ENCODE data around the gene KIF26B.
A peak's percentile ranks its signal among the peaks of the same experiment; 100 is the strongest.

KIF26B gene

GRCh38 chr1:245245021-245245667 is 90.4 kb downstream of the KIF26B start:
- peak; percentile 98 for DNase-seq

- DNase-seq = peak; percentile 44
Measured at GRCh38 chr1:245246433-245246832, 91.6 kb downstream of the KIF26B start.

- DNase-seq = no peak
Measured at GRCh38 chr1:245247356-245247755, 92.6 kb downstream of the KIF26B start.

- DNase-seq = no peak
Measured at GRCh38 chr1:245247801-245248200, 93.0 kb downstream of the KIF26B start.

- no peak for DNase-seq
Measured at GRCh38 chr1:245248231-245248731, 93.5 kb downstream of the KIF26B start.

- no peak for DNase-seq
Measured at GRCh38 chr1:245255783-245256182, 101.0 kb downstream of the KIF26B start.

- no peak for DNase-seq
Measured at GRCh38 chr1:245256528-245256927, 101.7 kb downstream of the KIF26B start.

GRCh38 chr1:245258271-245258920 is 103.6 kb downstream of the KIF26B start:
- peak; percentile 94 for DNase-seq

- DNase-seq = peak; percentile 65
Measured at GRCh38 chr1:245260110-245260882, 105.5 kb downstream of the KIF26B start.

GRCh38 chr1:245260883-245261282 is 106.1 kb downstream of the KIF26B start:
- DNase-seq = no peak

- DNase-seq = no peak
Measured at GRCh38 chr1:245261786-245262185, 107.0 kb downstream of the KIF26B start.

GRCh38 chr1:245263529-245264095 is 108.8 kb downstream of the KIF26B start:
- DNase-seq = peak; percentile 27

- no peak for DNase-seq
Measured at GRCh38 chr1:245264226-245264625, 109.4 kb downstream of the KIF26B start.

GRCh38 chr1:245266105-245266504 is 111.3 kb downstream of the KIF26B start:
- no peak for DNase-seq

- DNase-seq = no peak
Measured at GRCh38 chr1:245270063-245270462, 115.3 kb downstream of the KIF26B start.

GRCh38 chr1:245270972-245271371 is 116.2 kb downstream of the KIF26B start:
- no peak for DNase-seq

- DNase-seq = no peak
Measured at GRCh38 chr1:245272676-245273075, 117.9 kb downstream of the KIF26B start.

- no peak for DNase-seq
Measured at GRCh38 chr1:245276445-245276844, 121.7 kb downstream of the KIF26B start.

GRCh38 chr1:245277276-245277675 is 122.5 kb downstream of the KIF26B start:
- peak; percentile 69 for DNase-seq

- DNase-seq = no peak
Measured at GRCh38 chr1:245278846-245279245, 124.1 kb downstream of the KIF26B start.

GRCh38 chr1:245279346-245279745 is 124.6 kb downstream of the KIF26B start:
- no peak for DNase-seq

- DNase-seq = no peak
Measured at GRCh38 chr1:245283001-245283400, 128.2 kb downstream of the KIF26B start.

- peak; percentile 27 for DNase-seq
Measured at GRCh38 chr1:245285168-245285567, 130.4 kb downstream of the KIF26B start.

Data from NCI-H69 (cell line).